T-cell (primary cell): Measurements from ENCODE around the gene BCDIN3D. TPM values are rescaled to one million over a fixed set of nuclear protein-coding genes. Genes with fewer than 3 reads are reported as not detected.

Experiments used
- ATAC-seq, 4 experiments: fragments of 200-7000 bp in 3 of 4; fragments of 150-1000 bp in 1 of 4; cut with Tn5 transposase; replicated peaks in 1 of 4; 1 replicate in 3 of 4; 2 replicates in 1 of 4; pipeline ENCODE4 v1.10.0; 2021; ENCODE audit warnings: moderate library complexity in 3 of 4, mild to moderate bottlenecking in 2 of 4, moderate number of reproducible peaks in 1 of 4
- CTCF ChIA-PET, 2 donors: fragments of 300-600 bp; sonication (Branson Sonifier 250); formaldehyde crosslinking; loops; one replicate each; lab custom pipeline; 2022; ENCODE audit warnings: antibody characterized with exemption in 2 of 2; lab: Charles Lee
- POLR2A ChIA-PET, 2 donors: fragments of 300-600 bp; sonication (Branson Sonifier 250); formaldehyde crosslinking; loops; one replicate each; lab custom pipeline; 2022; ENCODE audit warnings: antibody characterized with exemption in 2 of 2; lab: Charles Lee
- DNase-seq, 35 experiments: peaks; one replicate each; pipeline versions ENCODE4 v3.0.0 to v3.0.0-alpha.2; 2013 to 2023
- H3K27ac ChIP-seq: one replicate; pipeline ENCODE4 v1.5.1; 2013; ENCODE audit warnings: low read length
- H3K27me3 ChIP-seq, 2 experiments: replicated peaks in 1 of 2; 1 replicate in 1 of 2; 2 replicates in 1 of 2; pipeline versions ENCODE4 v1.6.1 to v1.7.0; 2013; ENCODE audit warnings: low read length in 1 of 2, mixed read lengths in 1 of 2; ENCODE audit not compliant: control insufficient read depth in 2 of 2, insufficient read depth in 2 of 2; ENCODE audit errors: extremely low read depth in 1 of 2
- H3K36me3 ChIP-seq, 2 donors: 1 replicate in 1 of 2; 2 replicates in 1 of 2; pipeline versions ENCODE4 v1.6.1 to v1.7.0; 2013; ENCODE audit warnings: low read length in 1 of 2; ENCODE audit not compliant: control insufficient read depth in 2 of 2, insufficient read depth in 1 of 2; ENCODE audit errors: extremely low read depth in 1 of 2
- H3K4me1 ChIP-seq, 2 experiments: 1 replicate in 1 of 2; 2 replicates in 1 of 2; pipeline versions ENCODE4 v1.6.1 to v1.7.0; 2013; ENCODE audit warnings: low read length in 2 of 2, mixed read lengths in 1 of 2; ENCODE audit not compliant: insufficient read depth in 2 of 2, control insufficient read depth in 1 of 2; ENCODE audit errors: extremely low read depth in 1 of 2
- H3K4me3 ChIP-seq, 2 donors: 1 replicate in 1 of 2; 2 replicates in 1 of 2; pipeline versions ENCODE4 v1.5.1 to v1.7.0; 2013; ENCODE audit warnings: mild to moderate bottlenecking in 2 of 2, low read length in 1 of 2, moderate library complexity in 1 of 2; ENCODE audit not compliant: control insufficient read depth in 1 of 2; ENCODE audit errors: extremely low read depth in 1 of 2
- H3K9me3 ChIP-seq: 2 replicates; pipeline ENCODE4 v1.7.0; 2013
- H3K27ac Mint-ChIP-seq, 2 donors: one replicate each; pipeline ENCODE4 v1.8.0; 2020 to 2021; ENCODE audit warnings: mild to moderate bottlenecking in 2 of 2, mixed read lengths in 2 of 2
- H3K27me3 Mint-ChIP-seq, 2 donors: one replicate each; pipeline ENCODE4 v1.8.0; 2021 to 2022; ENCODE audit warnings: mixed read lengths in 2 of 2
- H3K36me3 Mint-ChIP-seq: one replicate; pipeline ENCODE4 v1.8.0; 2021; ENCODE audit warnings: mixed read lengths
- H3K4me1 Mint-ChIP-seq, 3 donors: one replicate each; pipeline ENCODE4 v1.8.0; 2020 to 2022; ENCODE audit warnings: mixed read lengths in 3 of 3, mild to moderate bottlenecking in 1 of 3
- H3K4me3 Mint-ChIP-seq, 3 donors: one replicate each; pipeline ENCODE4 v1.8.0; 2020 to 2022; ENCODE audit warnings: mild to moderate bottlenecking in 3 of 3, mixed read lengths in 3 of 3, moderate library complexity in 3 of 3
- H3K9me3 Mint-ChIP-seq, 3 donors: one replicate each; pipeline ENCODE4 v1.8.0; 2020 to 2022; ENCODE audit warnings: mixed read lengths in 3 of 3
- WGBS: methylation state at CpG from one replicate; pipeline ENCODE4 v1.1.5; 2013; ENCODE audit warnings: missing lambda C conversion rate; ENCODE audit not compliant: insufficient coverage; 5-methylcytosine and 5-hydroxymethylcytosine counted together
- total RNA-seq, 35 experiments: library from RNA in 6 of 35; stranded (reverse) in 6 of 35; fragments of 120-200 nt in 1 of 35; gene quantifications; one replicate each; pipeline versions ENCODE4 v1.2.1 to v1.2.4 and lab custom pipeline; 2013 to 2026

The BCDIN3D gene
- total RNA-seq, 5 donors from 2014 or later (not counting 1 experiment from before 2014, with no cell fraction given): 4.7 to 12.8 (median 12.3) TPM

DNA sequence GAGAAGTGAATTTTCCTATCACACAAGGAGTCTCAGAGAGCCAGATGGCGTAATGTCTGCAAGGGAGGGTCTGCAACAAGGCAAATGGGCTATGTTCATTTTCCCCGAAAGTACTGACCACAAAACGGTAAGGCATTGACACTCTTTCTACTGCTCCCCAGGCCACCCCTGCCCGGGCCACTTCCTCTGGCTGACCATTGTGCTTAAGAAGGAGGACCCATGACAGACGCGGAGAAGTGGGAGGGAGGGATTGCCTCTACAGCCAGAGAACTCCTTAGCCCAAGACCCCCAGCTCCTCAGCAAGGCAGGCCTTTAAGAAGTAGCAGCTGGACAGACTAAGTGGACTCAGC lies 15.9 kb downstream of the BCDIN3D start:
- Histone ChIP-seq H3K4me3 (peak overlapping the region in 1 of 2 donors; percentile 58), H3K36me3 (no peaks in the 10 kb centered on the region), H3K27me3 (no peaks in the 10 kb centered on the region), H3K9me3 (no peaks in the 10 kb centered on the region), H3K27ac (peak overlapping the region; percentile 45), H3K4me1 (peaks cover 7 to 30% of the 10 kb centered on the region in 2 experiments)
- H3K9me3 Mint-ChIP-seq: no peaks in the 10 kb centered on the region
- peak overlapping the region in 1 of 2 donors; percentile 80 for H3K27ac Mint-ChIP-seq
- ChIA-PET CTCF (interaction anchor here in 1 of 2 donors (1.1 to 1.4 kb wide), 2 partner anchors 12 to 86 kb away, joined by 3 to 4 read pairs; partner anchors contain the start of gene TMBIM6), POLR2A (no interaction called here)
- no peak for DNase-seq
- H3K4me1 Mint-ChIP-seq: peaks cover 26 to 40% (median 40%) of the 10 kb centered on the region in 3 donors
- no peak for ATAC-seq
- no peaks in the 10 kb centered on the region for H3K27me3 Mint-ChIP-seq
- peaks cover 8% of the 10 kb centered on the region for H3K36me3 Mint-ChIP-seq
- H3K4me3 Mint-ChIP-seq: peak overlapping the region; percentile 71 to 99 (median 88)
- no CpG with 5 or more reads among the region's 6 CpGs for WGBS

DNA sequence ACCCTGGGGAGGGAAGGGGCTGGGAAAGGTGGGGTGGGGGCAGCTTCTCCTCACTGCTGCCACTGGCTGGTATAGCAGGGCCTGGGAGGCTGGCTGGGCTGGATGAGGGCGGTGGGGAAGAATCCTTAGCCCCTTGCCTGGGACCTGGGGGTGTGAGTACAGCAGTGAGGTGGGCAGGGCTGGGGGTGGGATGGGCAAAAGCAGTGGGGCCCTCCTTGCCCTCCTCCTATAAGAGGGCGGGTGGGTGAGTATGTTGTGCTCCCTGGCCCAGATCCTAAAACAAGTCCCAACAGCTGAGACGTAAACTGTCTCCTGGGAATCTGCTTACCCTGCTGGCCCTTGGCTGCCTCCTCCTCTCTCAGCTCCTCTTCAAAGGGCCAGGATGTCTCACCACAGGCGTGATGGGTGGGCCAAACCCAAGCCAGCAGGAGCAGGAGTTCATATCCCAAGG lies 16.9 kb downstream of the BCDIN3D start:
- Mint-ChIP-seq H3K36me3 (peaks cover 8% of the 10 kb centered on the region), H3K4me1 (peaks cover 36 to 51% (median 50%) of the 10 kb centered on the region in 3 donors), H3K9me3 (no peaks in the 10 kb centered on the region), H3K27ac (peak overlapping the region in 1 of 2 donors; percentile 80), H3K4me3 (peak overlapping the region in 2 of 3 donors; percentile 88 to 99), H3K27me3 (no peaks in the 10 kb centered on the region)
- CTCF ChIA-PET: interaction anchor here (0.6 to 1.4 kb wide), 4 partner anchors 13 to 1588 kb away, joined by 3 to 7 read pairs (median 4); partner anchors contain the start of gene TMBIM6 (in 1 of the 2)
- no peaks in the 10 kb centered on the region for H3K27me3 ChIP-seq
- ATAC-seq: no peak
- POLR2A ChIA-PET: no interaction called here
- no CpG with 5 or more reads among the region's 4 CpGs for WGBS
- H3K36me3 ChIP-seq: no peaks in the 10 kb centered on the region
- no peaks in the 10 kb centered on the region for H3K9me3 ChIP-seq
- no peak overlapping the region for H3K27ac ChIP-seq
- DNase-seq: no peak
- H3K4me1 ChIP-seq: peaks cover 16 to 40% of the 10 kb centered on the region in 2 experiments
- H3K4me3 ChIP-seq: no peak overlapping the region

DNA sequence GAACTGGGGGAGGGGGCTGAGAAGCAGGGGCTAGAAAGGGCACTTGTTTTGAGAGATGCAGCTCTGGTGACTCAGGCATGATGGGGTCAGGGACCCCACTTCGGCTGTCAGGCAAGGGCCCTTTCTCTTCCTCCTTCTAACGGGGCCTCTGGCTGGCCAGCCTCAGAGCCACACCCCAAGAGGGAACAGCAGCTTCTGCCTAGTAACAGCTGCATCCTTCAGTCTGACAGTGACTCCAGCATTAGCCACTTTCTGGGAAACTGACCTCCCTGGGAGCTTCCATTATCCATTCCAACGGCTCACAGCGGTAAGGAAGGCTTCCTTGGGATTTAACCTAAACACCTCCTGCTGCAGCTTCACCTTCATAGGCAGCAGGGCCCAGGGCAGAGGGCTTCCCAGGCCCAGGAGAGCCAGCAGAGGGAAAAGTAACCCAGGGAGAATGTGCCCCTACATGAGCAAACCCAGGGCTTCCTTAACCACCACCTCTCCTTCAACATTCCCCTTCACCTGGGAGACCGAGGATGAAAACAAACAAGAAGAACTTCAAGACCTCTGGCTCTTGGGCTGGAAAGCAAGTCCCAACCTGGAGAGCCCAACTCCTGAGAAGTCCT lies 17.4 kb downstream of the BCDIN3D start:
- no peak overlapping the region for H3K4me3 ChIP-seq
- CTCF ChIA-PET: interaction anchor here in 1 of 2 donors (0.6 kb wide), 1 partner anchor 1000 kb away, joined by 7 read pairs; no protein-coding TSS in a partner anchor
- H3K27me3 ChIP-seq: no peaks in the 10 kb centered on the region
- no peaks in the 10 kb centered on the region for H3K9me3 ChIP-seq
- peaks cover 16 to 46% of the 10 kb centered on the region in 2 experiments for H3K4me1 ChIP-seq
- H3K4me1 Mint-ChIP-seq: peaks cover 41 to 54% (median 53%) of the 10 kb centered on the region in 3 donors
- peak overlapping the region; percentile 3 to 4 for H3K27ac Mint-ChIP-seq
- POLR2A ChIA-PET: interaction anchor here (0.5 to 0.6 kb wide), 2 partner anchors 16 to 290 kb away, joined by 3 read pairs; no protein-coding TSS in a partner anchor
- no peaks in the 10 kb centered on the region for H3K9me3 Mint-ChIP-seq
- H3K27me3 Mint-ChIP-seq: no peaks in the 10 kb centered on the region
- ATAC-seq (no peak), DNase-seq (peak in 1 of 35 experiments; percentile 11)
- H3K4me3 Mint-ChIP-seq: no peak overlapping the region
- no peaks in the 10 kb centered on the region for H3K36me3 ChIP-seq
- WGBS: 83% methylated on average over 2 of the region's 5 CpGs
- H3K27ac ChIP-seq: no peak overlapping the region
- H3K36me3 Mint-ChIP-seq: peaks cover 8% of the 10 kb centered on the region

DNA sequence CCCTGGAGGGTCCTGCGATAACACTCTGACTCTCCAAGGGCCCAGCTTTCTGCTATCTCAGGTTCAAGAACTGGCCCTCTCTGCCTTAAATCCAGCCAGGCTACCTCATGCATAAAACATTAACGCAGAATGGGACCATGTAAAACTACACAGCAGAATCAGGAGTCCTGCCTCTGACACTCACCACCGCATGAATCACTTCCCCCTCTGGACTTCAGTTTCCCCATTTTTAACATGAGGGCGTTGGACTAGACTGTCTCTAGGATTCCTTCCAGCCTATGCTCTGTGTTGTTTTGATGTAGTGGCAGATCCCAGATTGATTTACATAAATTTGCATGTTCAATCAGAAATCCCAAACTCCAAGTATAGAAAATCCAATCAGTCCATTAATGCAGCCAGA lies 18.0 kb downstream of the BCDIN3D start:
- CTCF ChIA-PET: interaction anchor here in 1 of 2 donors (0.6 kb wide), 1 partner anchor 433 kb away, joined by 3 read pairs; no protein-coding TSS in a partner anchor
- Histone ChIP-seq H3K4me1 (peaks cover 16 to 48% of the 10 kb centered on the region in 2 experiments), H3K27ac (no peak overlapping the region), H3K9me3 (no peaks in the 10 kb centered on the region), H3K4me3 (no peak overlapping the region), H3K36me3 (no peaks in the 10 kb centered on the region), H3K27me3 (no peaks in the 10 kb centered on the region)
- Mint-ChIP-seq H3K4me3 (no peak overlapping the region), H3K27ac (peak overlapping the region in 1 of 2 donors; percentile 4), H3K9me3 (no peaks in the 10 kb centered on the region), H3K36me3 (peaks cover 8% of the 10 kb centered on the region), H3K27me3 (no peaks in the 10 kb centered on the region), H3K4me1 (peaks cover 43 to 54% (median 53%) of the 10 kb centered on the region in 3 donors)
- ATAC-seq (no peak), DNase-seq (peak in 1 of 35 experiments; percentile 14)
- WGBS: 88% methylated on average over 2 of the region's 4 CpGs
- POLR2A ChIA-PET: interaction anchor here (0.5 to 0.6 kb wide), 2 partner anchors 16 to 290 kb away, joined by 3 read pairs; no protein-coding TSS in a partner anchor

DNA sequence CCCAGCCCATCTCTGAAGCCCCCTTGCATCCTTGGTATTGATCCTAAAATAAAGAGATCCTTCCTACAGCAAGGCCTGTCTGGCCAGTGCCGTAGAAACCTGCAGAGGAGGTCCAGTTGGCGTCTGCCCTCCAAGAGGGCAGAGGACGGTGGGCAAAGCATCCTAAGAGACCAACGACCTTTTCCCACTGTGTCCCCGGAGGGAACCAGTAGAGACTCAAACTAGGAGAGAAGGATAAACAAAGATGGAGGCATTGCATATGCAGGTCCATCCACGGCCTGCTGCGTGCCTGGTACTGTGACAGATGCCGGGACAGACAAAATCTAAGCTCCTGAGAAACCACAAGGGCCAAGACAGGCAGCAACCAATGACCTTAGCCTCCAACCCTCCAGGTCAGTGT lies 18.5 kb downstream of the BCDIN3D start:
- no peak for ATAC-seq
- H3K27ac ChIP-seq: no peak overlapping the region

DNA sequence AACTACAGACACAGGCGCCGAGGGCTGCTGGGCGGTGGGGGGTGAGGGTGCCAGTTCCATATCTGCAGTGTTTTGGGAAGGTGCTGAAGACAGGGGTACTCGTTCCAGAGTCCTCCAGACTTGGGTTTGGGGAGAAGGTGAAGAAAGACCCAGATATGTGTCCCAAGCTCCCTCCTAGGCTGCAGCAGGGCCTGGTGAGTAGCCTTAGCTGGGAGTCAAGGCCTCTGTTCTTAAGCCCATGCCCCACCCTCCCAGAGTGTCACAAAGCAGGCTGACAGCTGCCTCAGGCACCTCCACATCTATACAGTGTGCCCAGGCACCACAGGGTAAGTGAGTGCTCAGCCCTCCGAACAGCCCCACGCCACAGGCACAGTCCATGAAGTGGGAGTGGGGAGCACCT lies 19.0 kb downstream of the BCDIN3D start:
- Mint-ChIP-seq H3K36me3 (peaks cover 8% of the 10 kb centered on the region), H3K9me3 (no peaks in the 10 kb centered on the region), H3K27me3 (no peaks in the 10 kb centered on the region), H3K4me1 (peaks cover 44 to 55% (median 54%) of the 10 kb centered on the region in 3 donors), H3K27ac (peak overlapping the region in 1 of 2 donors; percentile 22), H3K4me3 (no peak overlapping the region)
- no peaks in the 10 kb centered on the region for H3K36me3 ChIP-seq
- ATAC-seq (no peak), DNase-seq (no peak)
- peaks cover 12 to 43% of the 10 kb centered on the region in 2 experiments for H3K4me1 ChIP-seq
- ChIA-PET CTCF (interaction anchor here in 1 of 2 donors (0.5 kb wide), 1 partner anchor 943 kb away, joined by 3 read pairs; no protein-coding TSS in a partner anchor), POLR2A (no interaction called here)
- H3K9me3 ChIP-seq: no peaks in the 10 kb centered on the region
- no peak overlapping the region for H3K27ac ChIP-seq
- 50% methylated on average over 2 of the region's 6 CpGs for WGBS
- no peaks in the 10 kb centered on the region for H3K27me3 ChIP-seq
- H3K4me3 ChIP-seq: no peak overlapping the region

More for the DNA sequence above, 18.5 kb downstream of the BCDIN3D start:
- Histone ChIP-seq H3K9me3 (no peaks in the 10 kb centered on the region), H3K4me3 (no peak overlapping the region), H3K4me1 (peaks cover 16 to 47% of the 10 kb centered on the region in 2 experiments), H3K36me3 (no peaks in the 10 kb centered on the region), H3K27me3 (no peaks in the 10 kb centered on the region)
- Mint-ChIP-seq H3K36me3 (peaks cover 8% of the 10 kb centered on the region), H3K4me1 (peaks cover 47 to 58% (median 57%) of the 10 kb centered on the region in 3 donors), H3K27ac (peak overlapping the region in 1 of 2 donors; percentile 6), H3K27me3 (no peaks in the 10 kb centered on the region), H3K4me3 (no peak overlapping the region), H3K9me3 (no peaks in the 10 kb centered on the region)
- DNase-seq: no peak
- POLR2A ChIA-PET: no interaction called here
- CTCF ChIA-PET: interaction anchor here in 1 of 2 donors (0.6 kb wide), 1 partner anchor 432 kb away, joined by 3 read pairs; no protein-coding TSS in a partner anchor
- whole genome bisulfite sequencing: 90% methylated on average over 7 of the region's 8 CpGs
